Endothelial cell of umbilical vein (primary cell): ENCODE measurements around the gene CHMP4B. TPM values are rescaled to one million over a fixed set of nuclear protein-coding genes. Genes with fewer than 3 reads are reported as not detected.

Source experiments
- BruUV-seq: library from RNA; stranded (reverse); fragments of 400-500 nt; replicated peaks from 2 replicates; lab custom pipeline; 2021; lab: Mats Ljungman, UMichigan
- CTCF ChIA-PET: fragments of 300-600, 350-600 bp; sonication (Branson Sonifier 250); formaldehyde crosslinking; loops from one replicate; lab custom pipeline; 2021; ENCODE audit warnings: antibody characterized with exemption, inconsistent platforms; lab: Charles Lee
- POLR2A ChIA-PET: fragments of 300-600, 350-600 bp; sonication (Branson Sonifier 250); formaldehyde crosslinking; loops from one replicate; lab custom pipeline; 2021; ENCODE audit warnings: antibody characterized with exemption, inconsistent platforms; lab: Charles Lee
- DNase-seq: peaks from one replicate; pipeline ENCODE4 v3.0.0-alpha.2; 2011; ENCODE audit warnings: low read depth, low spot score
- FAIRE-seq: peaks from 2 replicates; lab custom pipeline; 2011; peaks lifted over from hg19 to GRCh38; lab: Jason Lieb, UNC
- H2AFZ ChIP-seq: 2 replicates; pipeline ENCODE4 v1.6.0; 2012; ENCODE audit warnings: low read depth, low read length, control low read depth, inconsistent platforms
- H3K27ac ChIP-seq: 2 replicates; pipeline ENCODE4 v1.5.1; 2011; ENCODE audit warnings: low read depth, mild to moderate bottlenecking, control low read depth, low read length, moderate library complexity; ENCODE audit not compliant: insufficient read depth
- H3K27me3 ChIP-seq, 2 experiments: 2 replicates each; pipeline versions ENCODE4 v1.6.0 to v1.6.1; 2011; ENCODE audit warnings: low read length in 2 of 2, mixed read lengths in 1 of 2; ENCODE audit not compliant: control insufficient read depth in 2 of 2, insufficient read depth in 2 of 2
- H3K36me3 ChIP-seq, 2 experiments: 2 replicates in 1 of 2; 3 replicates in 1 of 2; pipeline ENCODE4 v1.5.1; 2011; ENCODE audit warnings: low read length in 2 of 2, mild to moderate bottlenecking in 1 of 2, moderate library complexity in 1 of 2; ENCODE audit not compliant: control insufficient read depth in 2 of 2, insufficient read depth in 2 of 2; ENCODE audit errors: extremely low read depth in 1 of 2
- H3K4me1 ChIP-seq: 3 replicates; pipeline ENCODE4 v1.5.1; 2011; ENCODE audit warnings: mild to moderate bottlenecking, low read length; ENCODE audit not compliant: control insufficient read depth, insufficient read depth; ENCODE audit errors: extremely low read depth
- H3K4me2 ChIP-seq: 2 replicates; pipeline ENCODE4 v1.6.1; 2011; ENCODE audit warnings: low read length, control low read depth, mixed read lengths; ENCODE audit not compliant: insufficient read depth
- H3K4me3 ChIP-seq, 3 experiments: fragments of 200-600 bp in 1 of 3; sonication (generic), shearing (Covaris generic) in 1 of 3; replicated peaks in 1 of 3; 2 replicates each; pipeline ENCODE4 v1.5.1; 2011 to 2016; ENCODE audit warnings: control low read depth in 3 of 3, low read length in 3 of 3, mild to moderate bottlenecking in 2 of 3, inconsistent platforms in 1 of 3, low read depth in 1 of 3, moderate library complexity in 1 of 3; ENCODE audit not compliant: insufficient read depth in 1 of 3
- H3K79me2 ChIP-seq: 2 replicates; pipeline ENCODE4 v1.6.0; 2012; ENCODE audit warnings: low read length, inconsistent platforms; ENCODE audit not compliant: control insufficient read depth, insufficient read depth
- H3K9ac ChIP-seq: replicated peaks from 2 replicates; pipeline ENCODE3; 2011; ENCODE audit warnings: low read length, control low read depth; ENCODE audit not compliant: insufficient read depth; ENCODE audit errors: extremely low read depth
- H3K9me1 ChIP-seq: replicated peaks from 3 replicates; pipeline ENCODE4 v1.6.0; 2011; ENCODE audit warnings: mild to moderate bottlenecking, low read length; ENCODE audit not compliant: control insufficient read depth, insufficient read depth; ENCODE audit errors: extremely low read depth
- H3K9me3 ChIP-seq: replicated peaks from 2 replicates; pipeline ENCODE4 v1.5.1; 2012; ENCODE audit warnings: low read length, inconsistent platforms; ENCODE audit not compliant: control insufficient read depth, insufficient read depth
- H4K20me1 ChIP-seq: replicated peaks from 2 replicates; pipeline ENCODE3; 2011; ENCODE audit warnings: mild to moderate bottlenecking, low read length; ENCODE audit not compliant: control insufficient read depth, insufficient read depth; ENCODE audit errors: extremely low read depth
- EZH2 ChIP-seq: IDR thresholded peaks from 2 replicates; pipeline ENCODE4 v1.6.1; 2012; ENCODE audit warnings: borderline replicate concordance, low read depth, mild to moderate bottlenecking, moderate library complexity, low read length, inconsistent platforms; ENCODE audit not compliant: severe bottlenecking
- FOS ChIP-seq: IDR thresholded peaks from 2 replicates; pipeline ENCODE4 v1.6.1; 2011; ENCODE audit warnings: mild to moderate bottlenecking, low read length, moderate library complexity, borderline replicate concordance; ENCODE audit not compliant: insufficient read depth
- GATA2 ChIP-seq: IDR thresholded peaks from 2 replicates; pipeline ENCODE4 v1.7.0; 2011; ENCODE audit warnings: low read depth, mild to moderate bottlenecking, moderate library complexity, mixed read lengths, low read length; ENCODE audit not compliant: insufficient read length, insufficient read depth
- JUN ChIP-seq: IDR thresholded peaks from 2 replicates; pipeline ENCODE4 v1.6.1; 2011; ENCODE audit warnings: borderline replicate concordance, low read depth; ENCODE audit not compliant: insufficient read length, insufficient read depth
- MYC ChIP-seq: IDR thresholded peaks from one replicate; pipeline ENCODE4 v1.6.1; 2011; ENCODE audit warnings: mild to moderate bottlenecking, low read depth, low read length
- POLR2A ChIP-seq: IDR thresholded peaks from 2 replicates; pipeline ENCODE4 v1.6.1; 2012; ENCODE audit warnings: low read depth, mild to moderate bottlenecking, control low read depth, low read length
- POLR2AphosphoS5 ChIP-seq: IDR thresholded peaks from 2 replicates; pipeline ENCODE4 v1.6.1; 2012; ENCODE audit warnings: low read depth, mild to moderate bottlenecking, control low read depth, low read length, moderate library complexity; ENCODE audit not compliant: insufficient read depth
- dilution Hi-C: fragments of 300-500 bp; cut with MboI; formaldehyde crosslinking; loops from one replicate; pipeline ENCODE4 v1.15.0; 2019; ENCODE audit warnings: low sequenced_read_pairs; ENCODE audit not compliant: extremely low pct_ligation_motif_present
- intact Hi-C: fragments of 100-400 bp; cut with micrococcal nuclease; formaldehyde crosslinking; loops from one replicate; pipeline ENCODE4 v1.10.0; 2022
- polyA plus RNA-seq, 4 experiments: library from polyadenylated mRNA; depleted of rRNA in 3 of 4; stranded (reverse) in 3 of 4; unstranded in 1 of 4; fragments of >200 nt; gene quantifications; 2 replicates each; pipeline versions ENCODE4 v1.2.1 to v1.2.3, GENCODE V29; 2011 to 2012; ENCODE audit warnings: missing spikeins in 1 of 4
- total RNA-seq: library from RNA; stranded (reverse); gene quantifications from 2 replicates; pipeline ENCODE4 v1.2.3, GENCODE V29; 2021
- TF ChIP-seq, protein P1 (sequence below), 2 donors: IDR thresholded peaks; 1 replicate in 1 of 2; 2 replicates in 1 of 2; pipeline ENCODE4 v1.5.1; 2011; ENCODE audit warnings: low read length in 2 of 2, mild to moderate bottlenecking in 2 of 2, moderate library complexity in 2 of 2, control low read depth in 1 of 2, inconsistent platforms in 1 of 2, low read depth in 1 of 2; ENCODE audit not compliant: insufficient read depth in 1 of 2; ENCODE audit errors: extremely low read depth in 1 of 2
- TF ChIP-seq, protein P2 (sequence below): IDR thresholded peaks from 2 replicates; pipeline ENCODE4 v1.6.1; 2011; ENCODE audit not compliant: insufficient read depth, insufficient read length

The CHMP4B gene
- total and polyA plus RNA-seq, 2 donors (not counting 3 experiments of a cell fraction or from before 2014, with no cell fraction given), result 64.7 to 112 TPM

DNA sequence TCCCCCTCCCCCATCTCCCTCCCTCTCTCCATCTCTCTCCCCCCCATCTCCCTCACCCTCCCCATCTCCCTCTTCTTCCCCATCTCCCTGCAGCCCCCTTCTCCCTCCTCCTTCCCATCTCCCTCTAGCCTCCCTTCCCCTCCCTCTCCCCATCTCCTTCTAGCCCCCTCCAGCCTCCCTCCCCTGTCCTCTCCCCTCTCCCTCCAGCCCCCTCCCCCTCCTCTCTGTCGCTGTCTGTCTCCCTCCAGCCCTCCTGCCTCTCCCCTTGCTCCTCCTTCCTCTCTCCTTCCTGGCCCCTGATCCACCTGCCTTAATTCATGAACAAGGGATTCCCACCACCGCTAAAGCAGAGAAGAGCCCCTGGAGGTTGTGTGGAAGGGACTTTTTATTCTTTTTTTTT lies 26.9 kb upstream of the CHMP4B start:
- no peak overlapping the region for H3K4me3 ChIP-seq
- H3K9ac ChIP-seq, result no peak overlapping the region
- no peaks in the 10 kb centered on the region for H4K20me1 ChIP-seq
- H3K9me1 ChIP-seq, result no peaks in the 10 kb centered on the region
- no peaks in the 10 kb centered on the region for H3K79me2 ChIP-seq
- dilution Hi-C loops, result no loop called here
- ChIA-PET CTCF (no interaction called here), POLR2A (interaction anchor here (0.7 kb wide), 1 partner anchor 19 kb away, joined by 3 read pairs; no protein-coding TSS in a partner anchor)
- TF ChIP-seq, protein P1, sequence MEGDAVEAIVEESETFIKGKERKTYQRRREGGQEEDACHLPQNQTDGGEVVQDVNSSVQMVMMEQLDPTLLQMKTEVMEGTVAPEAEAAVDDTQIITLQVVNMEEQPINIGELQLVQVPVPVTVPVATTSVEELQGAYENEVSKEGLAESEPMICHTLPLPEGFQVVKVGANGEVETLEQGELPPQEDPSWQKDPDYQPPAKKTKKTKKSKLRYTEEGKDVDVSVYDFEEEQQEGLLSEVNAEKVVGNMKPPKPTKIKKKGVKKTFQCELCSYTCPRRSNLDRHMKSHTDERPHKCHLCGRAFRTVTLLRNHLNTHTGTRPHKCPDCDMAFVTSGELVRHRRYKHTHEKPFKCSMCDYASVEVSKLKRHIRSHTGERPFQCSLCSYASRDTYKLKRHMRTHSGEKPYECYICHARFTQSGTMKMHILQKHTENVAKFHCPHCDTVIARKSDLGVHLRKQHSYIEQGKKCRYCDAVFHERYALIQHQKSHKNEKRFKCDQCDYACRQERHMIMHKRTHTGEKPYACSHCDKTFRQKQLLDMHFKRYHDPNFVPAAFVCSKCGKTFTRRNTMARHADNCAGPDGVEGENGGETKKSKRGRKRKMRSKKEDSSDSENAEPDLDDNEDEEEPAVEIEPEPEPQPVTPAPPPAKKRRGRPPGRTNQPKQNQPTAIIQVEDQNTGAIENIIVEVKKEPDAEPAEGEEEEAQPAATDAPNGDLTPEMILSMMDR (IDR thresholded peaks at IDR 0.05; ENCODE audit: extremely low read depth in 1 of 2, insufficient read depth in 1 of 2, low read depth in 1 of 2, low read length in 2 of 2), result no peak
- TF ChIP-seq EZH2 (no peak), FOS (no peak), POLR2AphosphoS5 (no peak), POLR2A (no peak), GATA2 (no peak), MYC (no peak), JUN (no peak)
- TF ChIP-seq, protein P2, sequence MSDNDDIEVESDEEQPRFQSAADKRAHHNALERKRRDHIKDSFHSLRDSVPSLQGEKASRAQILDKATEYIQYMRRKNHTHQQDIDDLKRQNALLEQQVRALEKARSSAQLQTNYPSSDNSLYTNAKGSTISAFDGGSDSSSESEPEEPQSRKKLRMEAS, result no peak
- no TSS peak for BruUV-seq
- H3K36me3 ChIP-seq, result no peaks in the 10 kb centered on the region
- no peaks in the 10 kb centered on the region for H3K27me3 ChIP-seq
- FAIRE-seq (no peak), DNase-seq (no peak)
- H2AFZ ChIP-seq, result no peak overlapping the region
- H3K4me2 ChIP-seq, result no peak overlapping the region
- no peaks in the 10 kb centered on the region for H3K9me3 ChIP-seq
- no peak overlapping the region for H3K27ac ChIP-seq
- H3K4me1 ChIP-seq, result peaks cover 30% of the 10 kb centered on the region
- intact Hi-C loops, result no loop called here
